NCI-H187 treated with DMSO at 0.1 percent for 48 hours (cell line): ENCODE measurements around the gene SBF2.
"Not testable (repeated sequence)": the region's sequence is repeated elsewhere in the genome, so short reads cannot be mapped to it uniquely, and the experiment has no call there.

Source experiments
- DNase-seq: peaks from one replicate; lab custom pipeline; 2025; lab: John Stamatoyannopoulos, UW

Gene SBF2

GRCh38 chr11:10012068-10012467 is 282.0 kb downstream of the SBF2 start:
- no peak for DNase-seq

- DNase-seq, result no peak
These were observed 288.0 kb downstream of the SBF2 start for GRCh38 chr11:10005955-10006525.

GRCh38 chr11:10004526-10005113 is 289.4 kb downstream of the SBF2 start:
- no peak for DNase-seq

GRCh38 chr11:10002221-10002620 is 291.8 kb downstream of the SBF2 start:
- no peak for DNase-seq

- DNase-seq, result no peak
These were observed 301.7 kb downstream of the SBF2 start for GRCh38 chr11:9992306-9992705.

- DNase-seq, result no peak
These were observed 303.6 kb downstream of the SBF2 start for GRCh38 chr11:9990221-9990973.

GRCh38 chr11:9987303-9987702 is 306.7 kb downstream of the SBF2 start:
- not testable (repeated sequence) for DNase-seq

GRCh38 chr11:9982796-9983579 is 311.0 kb downstream of the SBF2 start:
- DNase-seq, result no peak

GRCh38 chr11:9982127-9982795 is 311.8 kb downstream of the SBF2 start:
- DNase-seq, result no peak

- no peak for DNase-seq
These were observed 313.1 kb downstream of the SBF2 start for GRCh38 chr11:9980931-9981330.

- no peak for DNase-seq
These were observed 316.5 kb downstream of the SBF2 start for GRCh38 chr11:9977554-9977953.

- no peak for DNase-seq
These were observed 319.6 kb downstream of the SBF2 start for GRCh38 chr11:9974375-9974774.

GRCh38 chr11:9973921-9974320 is 320.1 kb downstream of the SBF2 start:
- DNase-seq, result no peak

GRCh38 chr11:9972989-9973388 is 321.0 kb downstream of the SBF2 start:
- DNase-seq, result no peak

- no peak for DNase-seq
These were observed 322.1 kb downstream of the SBF2 start for GRCh38 chr11:9971894-9972293.

GRCh38 chr11:9969068-9969467 is 325.0 kb downstream of the SBF2 start:
- no peak for DNase-seq

GRCh38 chr11:9962722-9963121 is 331.3 kb downstream of the SBF2 start:
- no peak for DNase-seq

GRCh38 chr11:9957072-9957471 is 336.9 kb downstream of the SBF2 start:
- no peak for DNase-seq

- no peak for DNase-seq
These were observed 337.5 kb downstream of the SBF2 start for GRCh38 chr11:9956483-9956882.

- no peak for DNase-seq
These were observed 338.6 kb downstream of the SBF2 start for GRCh38 chr11:9955391-9955790.

GRCh38 chr11:9953994-9954626 is 339.9 kb downstream of the SBF2 start:
- DNase-seq, result no peak
